HG03095 (cell line): Measurements from ENCODE around the gene KCNMA1.

Source experiments
- ATAC-seq: cut with Tn5 transposase; IDR thresholded peaks from one replicate; pipeline ENCODE4 v1.9.1; 2021; ENCODE audit warnings: moderate library complexity; ENCODE audit not compliant: unreplicated experiment

Gene KCNMA1

DNA sequence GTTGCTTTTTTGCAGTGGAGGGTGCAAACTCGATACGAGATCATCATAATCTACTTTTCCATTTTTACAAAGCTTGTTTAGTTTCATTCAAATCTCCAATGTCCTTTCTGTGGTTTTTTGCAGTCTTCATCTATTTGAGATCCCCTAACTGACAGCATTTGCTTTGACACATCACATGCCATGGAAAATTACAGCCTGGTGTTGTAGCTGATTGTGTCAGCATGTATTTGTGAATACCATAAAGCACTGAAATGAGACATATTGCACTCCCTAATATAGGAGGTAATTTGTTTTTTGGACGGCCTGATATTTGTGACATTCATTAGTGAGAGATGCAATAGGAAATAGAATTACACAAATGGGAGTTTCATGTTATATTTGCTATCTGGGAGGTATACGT, 620.8 kb downstream of the KCNMA1 start:
- ATAC-seq: no peak

DNA sequence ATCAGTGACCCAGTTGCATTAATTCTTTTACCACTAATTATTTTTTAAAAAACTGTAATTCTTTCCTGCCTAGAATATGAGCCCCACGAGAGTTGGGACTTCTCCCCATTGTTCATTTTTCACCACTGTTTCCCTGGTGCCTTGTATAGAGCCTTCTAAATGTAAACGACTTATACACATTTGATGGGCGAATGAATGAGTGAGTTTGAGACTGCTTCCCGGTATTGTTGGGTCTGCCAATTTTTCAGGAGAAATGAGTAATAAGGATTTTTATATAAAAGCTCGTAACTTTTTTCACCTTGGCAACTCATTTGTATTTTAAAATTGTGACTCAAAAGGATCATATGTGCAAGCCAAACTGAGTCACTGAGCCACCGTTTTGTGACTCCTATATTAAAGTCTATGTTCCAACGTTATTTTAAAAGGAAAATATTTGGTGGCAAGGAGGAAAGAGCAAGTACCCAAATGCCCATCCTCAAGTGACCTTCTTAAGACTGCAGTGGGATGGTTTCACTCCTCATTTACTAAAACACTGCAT, 621.3 kb downstream of the KCNMA1 start:
- ATAC-seq: no peak

DNA sequence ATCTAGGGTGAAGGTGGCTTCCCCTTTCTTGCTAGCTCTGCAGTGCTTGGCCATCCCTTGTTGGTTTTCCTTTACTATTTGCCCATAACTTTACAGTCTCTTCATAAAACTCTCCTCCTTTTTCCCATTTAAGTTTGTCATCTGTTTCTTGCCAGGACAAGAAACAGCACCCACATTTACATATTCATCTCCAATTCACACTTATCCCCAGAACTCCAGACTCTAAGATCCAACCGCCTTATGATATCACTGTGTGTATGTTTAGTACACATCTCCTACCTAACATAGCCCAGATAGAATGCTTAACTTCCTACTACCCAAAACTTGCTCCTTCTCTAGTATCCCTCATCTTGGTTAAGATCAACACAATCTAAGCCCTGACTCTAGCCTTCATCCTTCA, 622.2 kb downstream of the KCNMA1 start:
- no peak for ATAC-seq

DNA sequence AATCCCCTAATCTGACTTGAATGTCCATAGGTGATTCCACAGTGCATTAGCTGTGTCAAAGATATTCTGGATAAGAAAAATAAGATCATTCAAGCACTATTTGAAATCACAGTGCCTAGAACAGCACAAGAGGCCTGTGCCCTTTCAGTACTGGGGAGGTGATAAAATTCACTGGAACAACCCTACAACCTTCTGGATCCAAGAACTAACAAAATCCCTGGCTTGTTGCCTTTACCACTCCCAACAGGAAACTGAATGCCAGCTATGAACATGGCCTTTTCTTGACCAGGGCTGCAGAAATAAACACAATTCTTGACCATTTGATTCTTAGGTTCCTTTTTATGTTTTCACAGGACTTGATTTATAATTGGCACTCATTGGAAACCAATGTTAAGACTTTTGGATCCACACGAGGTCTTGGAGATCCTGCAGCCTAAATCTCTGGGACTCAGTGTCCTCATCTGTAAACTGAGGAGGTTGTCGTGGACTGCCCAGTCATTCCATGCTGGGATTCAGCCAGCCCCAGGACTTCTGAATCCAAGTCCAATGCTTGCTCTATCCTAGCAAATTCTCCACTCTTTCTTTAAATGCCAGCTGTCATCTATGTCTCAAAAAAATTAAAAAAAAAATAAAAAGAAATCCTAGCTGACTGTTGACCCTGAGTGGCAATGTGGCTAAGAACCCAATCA, 624.7 kb downstream of the KCNMA1 start:
- ATAC-seq: no peak

DNA sequence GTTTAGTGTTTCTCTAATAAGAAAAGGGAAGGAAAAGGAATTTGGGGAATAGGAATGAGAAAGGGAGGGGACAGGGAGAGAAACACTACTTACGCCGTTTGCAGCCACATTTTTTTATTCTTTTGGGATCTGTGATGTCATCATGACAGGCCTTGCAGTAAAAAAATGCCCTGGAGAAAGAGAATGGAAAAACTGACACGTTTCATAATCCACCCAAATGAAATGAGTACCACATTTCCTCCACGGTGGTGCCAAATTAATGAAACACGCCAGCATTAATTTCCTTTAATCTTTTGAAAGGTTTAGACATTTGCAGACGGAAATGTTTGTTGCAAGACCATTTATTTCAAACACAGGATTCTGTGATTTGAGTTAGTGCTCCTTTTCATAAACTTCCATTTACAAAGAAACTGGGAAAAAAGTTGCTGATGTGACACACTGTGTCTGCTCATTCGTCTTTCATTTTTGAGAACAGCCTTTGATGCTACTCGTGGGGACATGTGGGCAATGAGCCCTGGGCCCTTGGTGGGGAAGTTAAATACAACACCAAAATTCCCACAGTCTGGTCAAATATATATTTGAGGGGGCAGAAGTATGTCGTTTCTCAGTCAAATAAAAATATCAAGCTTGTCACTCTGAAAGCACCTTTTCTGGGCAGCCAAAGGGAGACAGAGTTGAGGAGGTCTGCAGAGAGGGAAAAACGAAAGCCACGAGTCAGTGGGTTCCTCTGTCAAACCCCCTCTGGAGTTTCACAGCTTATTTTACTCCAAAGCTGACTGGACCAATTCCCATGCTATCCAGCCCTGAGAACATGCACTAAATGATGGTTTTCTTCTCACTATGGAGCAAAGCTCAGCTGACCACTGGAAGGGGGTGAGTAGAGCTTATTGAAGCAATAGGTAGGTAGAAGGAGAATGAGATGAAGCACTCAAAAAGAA, 625.5 kb downstream of the KCNMA1 start:
- no peak for ATAC-seq

DNA sequence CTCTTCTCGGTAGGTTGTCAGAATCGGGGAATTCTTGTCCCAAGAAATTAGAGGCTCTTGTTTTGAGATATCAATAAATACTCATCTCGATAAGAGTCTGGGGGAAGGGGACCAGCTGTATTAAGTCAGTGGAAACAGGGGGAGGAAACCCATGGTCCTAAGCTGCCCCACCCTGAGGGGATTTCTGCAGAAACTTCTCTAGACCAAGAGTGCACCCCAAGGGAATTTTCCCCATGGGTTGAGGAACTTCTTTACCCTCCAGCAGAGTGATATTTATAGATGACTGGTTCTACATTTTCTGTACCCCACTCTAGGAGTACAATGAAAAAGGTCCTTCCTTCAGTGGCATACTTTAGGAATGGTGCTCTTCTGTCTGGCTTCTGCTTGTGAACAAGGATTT, 627.2 kb downstream of the KCNMA1 start:
- ATAC-seq: no peak

DNA sequence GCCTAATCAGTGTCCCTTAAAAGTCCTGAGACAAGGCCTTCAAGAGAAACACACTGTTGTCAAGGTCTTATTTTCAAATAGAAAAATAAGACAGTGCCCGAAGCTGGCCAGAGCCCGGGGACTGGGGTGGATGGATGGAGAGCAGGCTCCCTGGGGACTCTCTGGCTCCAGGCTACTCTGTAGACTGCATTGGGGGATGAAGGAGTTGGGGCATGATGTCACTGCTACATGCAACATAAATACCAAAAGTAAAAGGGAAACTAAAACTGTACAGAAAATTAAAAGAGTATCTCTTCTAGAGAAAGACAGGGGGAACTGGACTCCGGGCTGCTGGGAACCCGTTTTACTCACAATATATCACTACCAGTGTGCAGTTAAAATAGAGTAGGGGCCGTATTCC, 629.8 kb downstream of the KCNMA1 start:
- ATAC-seq: peak; percentile 74

DNA sequence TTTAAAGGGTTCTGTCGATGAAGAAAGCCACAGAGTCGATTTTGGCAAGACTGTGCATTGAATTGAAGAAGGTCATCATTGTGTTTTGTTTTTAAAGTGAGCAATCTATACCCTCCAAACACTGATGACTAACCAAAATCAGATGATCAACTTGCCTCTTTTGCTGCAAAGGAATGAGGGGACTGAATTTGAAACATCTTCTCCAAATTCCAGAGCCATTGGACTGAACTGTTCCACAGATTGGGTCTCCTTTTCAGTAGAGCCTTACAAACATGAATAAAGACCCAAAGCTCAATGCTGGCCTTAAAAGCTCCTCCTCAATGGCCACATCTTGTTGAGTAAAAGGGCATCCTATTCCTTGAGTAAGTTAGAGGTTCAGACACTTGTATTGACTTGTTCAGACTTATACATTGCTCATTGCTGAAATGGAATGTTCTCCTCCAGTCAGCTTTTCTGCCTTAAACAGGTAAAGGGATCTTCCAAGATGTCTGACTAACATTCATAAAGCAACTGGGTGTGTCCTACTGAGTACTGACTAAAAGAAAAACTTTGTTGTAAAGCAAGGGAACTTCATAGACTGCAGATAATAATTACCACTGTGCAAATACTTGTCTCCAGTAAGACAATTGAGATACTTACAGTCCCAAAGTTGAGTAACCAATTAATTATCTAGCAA, 630.6 kb downstream of the KCNMA1 start:
- ATAC-seq: no peak

DNA sequence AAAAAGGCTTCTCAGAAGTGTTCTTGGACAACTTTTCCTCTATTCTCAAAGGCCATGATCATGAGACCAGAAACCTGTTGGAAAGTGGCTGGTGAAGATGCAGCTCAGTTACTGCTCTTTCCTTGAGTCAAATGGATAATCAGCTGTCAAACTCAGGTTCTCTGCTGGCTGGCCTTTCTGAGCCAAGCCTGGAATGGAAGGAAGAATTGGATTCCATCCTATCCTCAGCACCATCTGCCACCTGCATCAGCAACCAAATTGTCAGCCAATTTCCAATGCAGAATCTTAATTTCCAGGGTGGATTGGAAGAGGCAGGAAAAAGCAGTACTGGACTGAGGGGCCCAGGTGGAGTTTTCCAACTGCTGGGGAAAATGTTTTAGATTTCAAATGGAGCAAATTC, 631.7 kb downstream of the KCNMA1 start:
- ATAC-seq: no peak

DNA sequence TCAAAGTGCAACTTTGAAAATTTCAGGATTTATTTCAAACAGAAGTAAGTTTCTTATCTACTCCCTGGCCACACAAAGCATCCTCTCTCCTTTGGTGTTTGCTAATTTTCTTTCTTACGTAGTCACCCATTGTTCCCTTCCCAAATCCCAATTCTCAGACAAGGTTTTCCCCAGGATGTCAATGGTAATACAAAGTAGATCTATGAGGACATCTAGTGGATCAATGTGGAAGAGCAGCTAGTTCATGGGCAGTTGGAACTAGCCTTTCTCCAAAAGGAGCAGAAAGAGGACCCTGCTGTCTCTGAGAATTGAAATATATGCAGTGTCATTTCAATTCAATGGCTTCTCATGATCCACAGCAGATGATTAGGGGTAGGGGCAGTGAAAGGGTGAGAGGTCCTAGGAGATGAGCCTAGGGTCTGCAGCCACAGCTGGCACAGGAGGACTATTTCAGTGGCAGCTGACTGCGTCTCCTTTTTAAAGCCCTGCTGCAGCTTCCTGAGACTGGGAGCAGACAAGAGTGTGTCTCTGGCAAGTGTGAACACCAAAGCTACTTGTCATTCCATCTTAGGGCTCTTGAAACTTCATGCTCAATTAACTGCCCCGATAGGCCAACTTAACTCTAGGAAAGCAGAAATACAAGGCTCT, 632.6 kb downstream of the KCNMA1 start:
- no peak for ATAC-seq

DNA sequence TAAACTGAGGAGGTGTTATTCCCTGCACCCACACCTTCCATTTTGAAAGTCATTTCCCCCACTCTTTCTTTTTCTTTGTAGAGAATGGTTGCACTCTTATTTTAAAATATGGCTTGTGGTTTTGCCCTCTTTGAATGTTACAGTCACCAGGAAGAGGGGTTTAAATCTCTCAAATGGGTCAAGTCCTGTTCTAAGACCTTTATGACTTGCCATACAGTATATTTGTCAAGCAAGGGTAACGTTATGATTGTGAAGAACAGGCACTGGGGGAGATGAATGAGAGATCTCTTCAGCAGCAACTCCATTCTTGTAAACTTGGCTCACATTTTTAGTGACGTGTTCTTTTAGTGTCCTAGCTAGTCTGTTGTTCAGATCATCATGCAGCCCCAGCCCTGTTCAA, 634.7 kb downstream of the KCNMA1 start:
- no peak for ATAC-seq

DNA sequence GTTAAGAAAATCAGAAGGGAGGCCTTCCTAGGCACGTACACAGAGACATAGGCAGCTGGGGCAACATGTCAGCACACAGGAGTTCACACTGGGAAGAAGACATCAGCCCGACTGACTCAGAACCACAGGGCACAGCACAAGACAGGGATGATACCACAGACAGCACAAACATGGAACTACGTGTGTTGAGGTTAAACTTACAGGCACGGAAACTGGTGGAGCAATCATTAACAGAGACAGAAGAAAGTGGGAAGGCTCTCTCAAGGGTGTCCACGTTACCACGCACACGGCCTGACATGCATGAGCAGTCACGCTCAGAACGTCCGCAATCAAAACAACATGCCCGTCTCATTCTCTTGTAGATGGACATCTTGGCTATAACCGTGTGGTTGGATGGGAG, 636.4 kb downstream of the KCNMA1 start:
- no peak for ATAC-seq

DNA sequence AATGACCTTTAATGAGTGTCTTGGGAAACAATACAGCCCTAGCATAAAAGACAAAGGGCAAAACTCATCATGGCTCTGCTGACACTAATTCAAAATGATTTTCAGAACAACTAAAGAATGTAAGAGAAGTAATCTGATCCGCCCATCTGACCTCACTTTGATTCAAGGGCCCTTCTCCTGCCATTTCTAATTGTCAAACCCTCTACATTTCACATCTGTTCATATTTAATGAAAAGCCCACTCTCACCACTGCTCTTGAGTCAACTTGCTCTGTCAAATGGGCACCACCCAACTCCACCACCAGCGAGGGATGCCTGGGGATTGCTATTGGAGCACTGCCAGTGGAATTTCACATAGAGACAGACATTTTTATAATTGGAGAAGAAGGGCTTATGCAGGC, 639.2 kb downstream of the KCNMA1 start:
- no peak for ATAC-seq

DNA sequence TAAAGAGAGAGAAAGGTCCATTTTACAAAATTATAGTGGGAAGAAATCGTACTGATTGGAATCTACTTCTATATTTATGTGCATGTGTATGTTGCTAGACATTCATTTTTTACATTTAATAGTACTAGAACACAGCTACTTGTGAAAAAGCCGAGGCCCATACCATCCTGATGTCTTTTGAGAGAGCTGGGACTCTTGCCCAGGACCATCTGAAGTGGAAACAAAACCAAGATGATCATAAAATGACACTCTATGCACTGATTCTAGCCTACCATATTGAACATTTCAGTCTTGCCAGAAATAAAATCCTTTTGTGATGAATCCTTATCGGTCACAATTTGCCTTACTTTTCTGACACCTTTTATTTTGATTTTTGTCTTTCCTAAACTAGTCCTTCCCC, 640.0 kb downstream of the KCNMA1 start:
- no peak for ATAC-seq

DNA sequence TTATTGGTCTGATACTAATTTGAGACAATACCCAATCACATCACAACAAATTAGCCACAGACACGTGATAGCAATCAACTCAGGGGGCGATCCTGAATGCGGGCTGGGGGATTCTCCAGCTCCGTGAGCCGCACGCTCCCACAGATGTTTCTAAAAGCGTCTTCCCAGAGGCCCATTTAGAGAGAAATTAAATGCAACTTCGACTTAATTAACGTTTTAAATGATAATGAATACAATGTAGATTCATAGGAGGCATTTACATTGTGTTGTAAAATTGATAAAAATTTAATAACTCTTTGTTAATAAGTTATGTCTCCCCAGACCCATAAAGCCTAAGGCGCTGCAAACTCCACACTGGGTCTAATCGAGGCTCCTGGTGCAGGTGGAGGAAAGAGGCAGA, 642.6 kb downstream of the KCNMA1 start:
- ATAC-seq: no peak

DNA sequence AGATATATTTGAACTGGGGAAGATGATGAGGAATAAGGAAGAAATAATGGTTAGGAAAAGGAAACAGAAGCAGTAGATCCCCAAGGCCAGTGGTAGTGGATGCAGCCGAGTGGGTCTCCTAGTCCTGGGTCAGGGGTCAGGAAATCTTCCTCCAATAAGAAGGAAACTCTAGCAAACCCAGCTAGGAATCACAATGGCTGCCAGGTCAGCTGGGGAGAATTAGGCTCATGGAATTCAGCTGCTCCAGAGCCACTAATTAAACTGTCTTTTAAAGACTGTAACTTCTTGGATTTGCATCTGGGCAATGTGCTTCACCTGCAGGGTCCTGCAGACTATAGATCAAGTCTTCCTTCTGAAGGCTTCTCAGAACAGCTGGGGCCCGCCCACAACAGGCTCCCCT, 644.4 kb downstream of the KCNMA1 start:
- ATAC-seq: no peak

DNA sequence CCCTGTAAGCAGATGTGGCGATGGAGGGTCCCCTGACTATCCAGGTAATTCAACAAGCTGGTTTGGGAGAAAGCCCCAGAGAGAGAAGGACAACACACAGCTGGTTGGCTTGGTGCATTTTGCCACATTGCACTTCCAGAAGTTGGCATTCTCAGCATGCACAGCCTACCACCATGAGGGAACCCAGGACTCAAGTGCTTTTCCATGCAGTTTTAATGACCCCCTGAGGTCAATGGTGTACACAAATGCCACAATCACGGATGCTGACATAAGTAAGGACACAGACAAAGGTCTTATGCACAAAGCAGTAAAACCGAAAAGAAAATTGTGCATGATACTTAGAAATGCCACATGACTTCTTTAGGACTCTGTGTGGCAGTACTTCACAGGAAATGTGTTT, 645.1 kb downstream of the KCNMA1 start:
- ATAC-seq: no peak

DNA sequence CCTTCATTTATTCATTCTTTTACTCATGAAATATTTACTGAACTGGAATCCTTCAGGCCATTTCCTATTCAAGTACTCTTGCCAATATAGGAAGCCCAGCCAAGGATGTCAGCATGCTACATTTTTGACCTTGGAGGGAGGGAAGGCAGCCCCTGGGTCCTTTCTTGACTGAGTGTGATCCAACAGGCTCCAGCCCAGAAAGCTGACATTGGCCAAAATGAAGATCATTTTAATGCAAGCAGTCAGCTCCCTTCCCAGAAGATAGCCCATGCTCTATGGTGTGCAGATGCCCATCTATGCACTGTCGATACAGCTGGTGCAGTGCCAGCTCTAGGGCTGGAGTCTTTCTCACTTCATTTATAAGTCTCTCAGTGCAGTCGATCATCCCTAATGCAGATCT, 646.0 kb downstream of the KCNMA1 start:
- ATAC-seq: no peak

DNA sequence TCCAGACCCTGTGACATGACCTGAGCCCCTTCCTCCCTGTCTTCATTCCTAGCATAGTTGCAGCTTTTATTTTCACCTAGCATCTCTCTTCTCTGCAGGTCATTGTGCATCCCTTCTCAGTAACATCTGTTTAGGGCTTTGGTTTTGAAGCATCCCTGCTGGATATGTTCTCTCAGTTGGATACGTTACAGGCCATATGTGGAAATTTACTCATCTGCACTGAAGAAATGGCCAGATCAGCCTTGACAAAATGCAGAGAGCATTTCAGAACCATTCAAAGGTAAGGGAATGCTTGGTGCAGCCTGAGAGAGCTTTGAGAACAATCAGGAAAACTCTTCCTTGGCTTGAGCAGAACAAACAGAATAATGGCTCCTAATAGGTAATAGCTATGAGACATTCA, 647.0 kb downstream of the KCNMA1 start:
- no peak for ATAC-seq

DNA sequence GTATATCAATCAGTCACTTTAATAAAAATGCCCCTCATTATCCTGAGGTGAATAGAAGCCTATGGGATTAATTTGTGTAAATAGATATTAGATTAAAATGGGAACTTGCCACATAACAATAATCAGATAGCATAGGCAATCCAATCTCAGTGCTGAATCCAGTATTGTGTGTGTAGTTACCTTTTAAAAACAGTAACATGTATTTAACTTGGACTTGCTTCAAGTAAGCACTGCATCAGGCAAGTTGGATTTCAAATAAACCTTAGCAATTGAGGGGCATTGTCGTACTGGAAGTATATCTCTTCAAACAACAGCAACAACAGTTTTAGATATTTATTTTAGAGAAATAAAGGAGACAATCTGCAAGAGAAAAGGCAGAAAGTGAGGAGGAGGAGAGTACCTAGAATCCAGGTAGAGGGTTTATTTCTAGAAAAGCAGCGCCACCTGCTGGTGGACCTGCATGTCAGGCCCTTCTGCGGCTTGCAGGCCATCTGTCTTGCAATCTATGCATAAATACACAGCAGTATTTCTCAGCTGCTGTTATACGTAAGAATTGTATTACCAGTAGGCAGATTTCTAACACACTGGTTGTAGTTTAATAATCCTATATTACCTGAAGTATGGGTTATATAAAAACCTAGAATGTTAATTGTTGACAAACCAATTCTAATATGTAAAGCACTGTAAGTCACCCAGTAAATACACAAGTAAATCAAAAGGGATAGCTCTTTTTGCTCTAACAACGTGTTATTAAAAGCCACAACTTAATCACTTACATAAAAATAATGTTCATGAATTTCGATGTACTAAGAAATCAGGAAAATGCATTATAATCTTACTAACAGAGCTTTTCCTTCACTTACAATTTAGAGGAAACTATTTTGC, 652.8 kb downstream of the KCNMA1 start:
- ATAC-seq: peak; percentile 90
